K562 (cell line): ENCODE measurements around the gene DLGAP1. TPM values are rescaled to one million over a fixed set of nuclear protein-coding genes. Genes with fewer than 3 reads are reported as not detected.
A peak's percentile ranks its signal among the peaks of the same experiment; 100 is the strongest.

Experiments
- ARID4B ChIP-seq: sonication (generic); formaldehyde crosslinking; IDR thresholded peaks from 2 replicates; pipeline ENCODE4 v1.8.0; 2022; ENCODE audit warnings: mild to moderate bottlenecking, missing genetic modification reagents
- CCAR2 ChIP-seq: fragments of 200-400 bp; formaldehyde crosslinking; IDR thresholded peaks from 2 replicates; pipeline ENCODE4 v1.6.1; 2017; ENCODE audit warnings: mild to moderate bottlenecking, low read depth, low read length
- CHD1 ChIP-seq: fragments of 200-600 bp; sonication (generic); IDR thresholded peaks from one replicate; pipeline ENCODE4 v1.6.1; 2012; ENCODE audit warnings: mild to moderate bottlenecking, moderate library complexity, low read length, inconsistent platforms
- CXXC5 ChIP-seq: fragments of 250-450 bp; sonication (Bioruptor Pico); IDR thresholded peaks from 2 replicates; pipeline ENCODE4 v1.8.0; 2022; ENCODE audit warnings: inconsistent platforms, mild to moderate bottlenecking, moderate library complexity
- ELF4 ChIP-seq: fragments of 450-650 bp; formaldehyde crosslinking; IDR thresholded peaks from 2 replicates; pipeline ENCODE4 v1.4.0; 2022; ENCODE audit warnings: missing genetic modification characterization
- HES1 ChIP-seq: fragments of 450-650 bp; IDR thresholded peaks from 2 replicates; pipeline ENCODE4 v1.6.1; 2016; ENCODE audit warnings: low read depth, mild to moderate bottlenecking, moderate library complexity
- MTA2 ChIP-seq: fragments of 450-650 bp; IDR thresholded peaks from 2 replicates; pipeline ENCODE4 v1.6.1; 2016; ENCODE audit warnings: low read depth
- NR3C1 ChIP-seq: sonication (generic); formaldehyde crosslinking; IDR thresholded peaks from 2 replicates; pipeline ENCODE4 v1.8.1; 2022; ENCODE audit warnings: missing genetic modification reagents
- PHB ChIP-seq: fragments of 250-450 bp; sonication (Bioruptor Pico); IDR thresholded peaks from 2 replicates; pipeline ENCODE4 v1.5.0; 2021
- RBBP5 ChIP-seq: fragments of 200-600 bp; sonication (generic); IDR thresholded peaks from 2 replicates; pipeline ENCODE4 v1.6.1; 2012; ENCODE audit warnings: borderline replicate concordance, mild to moderate bottlenecking, low read length, control low read depth, inconsistent platforms; ENCODE audit not compliant: insufficient read depth, poor library complexity, severe bottlenecking
- TCF7L2 ChIP-seq: fragments of 150-350 bp; IDR thresholded peaks from 2 replicates; pipeline ENCODE4 v1.6.1; 2016; ENCODE audit warnings: low read depth, mild to moderate bottlenecking, low read length, moderate library complexity
- ZBTB11 ChIP-seq, 3 experiments: fragments of 200-800 bp in 1 of 3; fragments of 250-450 bp in 1 of 3; fragments of 450-650 bp in 1 of 3; sonication (Bioruptor Pico) in 1 of 3; sonication (Bioruptor generic) in 1 of 3; formaldehyde crosslinking in 1 of 3; IDR thresholded peaks; 2 replicates each; pipeline versions ENCODE4 v1.6.1 to v1.8.0; 2016 to 2022; ENCODE audit warnings: mild to moderate bottlenecking in 2 of 3, missing genetic modification characterization in 2 of 3, missing compliant biosample characterization in 1 of 3, moderate library complexity in 1 of 3
- polyA plus RNA-seq, 8 experiments: library from polyadenylated mRNA; depleted of rRNA in 4 of 8; stranded (reverse) in 5 of 8; unstranded in 3 of 8; fragments of >200 nt; fragmentation: Nextera tagmentation in 2 of 8; fragmentation: Illumina TruSeq in 1 of 8; extraction: Ambion mirVana in 2 of 8; extraction: Trizol in 1 of 8; gene quantifications; 2 replicates each; pipeline versions ENCODE4 v1.2.1 to v1.2.3, GENCODE V29; 2011 to 2014; ENCODE audit warnings: inconsistent platforms in 1 of 8, missing spikeins in 1 of 8
- total RNA-seq, 7 experiments: library from RNA; depleted of rRNA in 6 of 7; stranded (reverse); fragments of >200 nt in 6 of 7; fragmentation: Illumina TruSeq in 2 of 7; extraction: Trizol in 2 of 7; gene quantifications; 2 replicates each; pipeline versions ENCODE4 v1.2.1 to v1.2.3, GENCODE V29; 2011 to 2021; ENCODE audit warnings: low replicate concordance in 1 of 7
- TF ChIP-seq, protein P1 (sequence below): fragments of 450-650 bp; IDR thresholded peaks from 2 replicates; pipeline ENCODE4 v1.6.1; 2017; ENCODE audit warnings: antibody characterized with exemption
- TF ChIP-seq, protein P2 (sequence below), 2 experiments: fragments of 200-800 bp in 1 of 2; sonication (Bioruptor generic) in 1 of 2; sonication (generic) in 1 of 2; formaldehyde crosslinking in 1 of 2; IDR thresholded peaks in 1 of 2; conservative IDR thresholded peaks in 1 of 2; 2 replicates each; pipeline versions ENCODE4 v1.5.0 to v1.6.1; 2016 to 2020; ENCODE audit warnings: missing compliant biosample characterization in 1 of 2, missing genetic modification characterization in 1 of 2, missing genetic modification reagents in 1 of 2

The DLGAP1 gene
- total and polyA plus RNA-seq, 9 of the 15 experiments (the other 6 are each of a cell fraction or from before 2014, with no cell fraction given), result 0.04 to 0.22 (median 0.08) TPM

DNA sequence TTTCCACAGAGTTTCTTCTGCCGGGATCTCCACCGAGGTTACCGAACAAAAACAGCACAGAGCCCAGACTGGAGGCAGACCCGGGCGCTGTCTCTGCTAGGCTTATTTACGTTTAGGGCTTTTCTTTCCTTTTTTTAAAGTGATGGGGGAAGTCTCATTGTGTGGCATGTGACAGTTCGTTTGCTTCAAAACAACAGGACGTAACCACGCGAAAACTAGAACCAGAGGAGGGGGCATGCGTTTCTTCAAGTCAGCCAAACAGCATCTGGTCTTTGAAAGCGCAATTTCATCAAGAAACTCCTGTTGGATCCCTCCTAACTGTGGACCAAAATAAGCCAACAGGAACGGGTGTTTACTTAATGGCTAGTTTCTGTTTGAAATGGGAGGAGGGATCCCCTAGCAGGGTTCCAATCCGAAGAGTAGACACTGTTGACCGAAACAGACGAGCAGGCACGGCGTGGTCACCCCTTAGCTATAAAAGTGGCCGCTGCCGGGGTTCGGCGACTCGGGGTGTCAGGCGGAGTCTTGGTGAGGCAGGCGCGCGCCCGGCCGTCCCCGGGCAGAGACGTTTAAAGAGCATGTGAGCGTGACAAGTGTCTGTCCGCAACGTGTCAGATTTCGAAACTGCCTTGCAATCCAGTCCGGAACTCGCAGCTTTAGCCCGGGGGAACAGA lies 1006.1 kb downstream of the DLGAP1 start (continued):
- TF ChIP-seq ZBTB11 (CRISPR knock-in tag; IDR thresholded peaks at IDR 0.05), result no peak
- TF ChIP-seq, protein P1, sequence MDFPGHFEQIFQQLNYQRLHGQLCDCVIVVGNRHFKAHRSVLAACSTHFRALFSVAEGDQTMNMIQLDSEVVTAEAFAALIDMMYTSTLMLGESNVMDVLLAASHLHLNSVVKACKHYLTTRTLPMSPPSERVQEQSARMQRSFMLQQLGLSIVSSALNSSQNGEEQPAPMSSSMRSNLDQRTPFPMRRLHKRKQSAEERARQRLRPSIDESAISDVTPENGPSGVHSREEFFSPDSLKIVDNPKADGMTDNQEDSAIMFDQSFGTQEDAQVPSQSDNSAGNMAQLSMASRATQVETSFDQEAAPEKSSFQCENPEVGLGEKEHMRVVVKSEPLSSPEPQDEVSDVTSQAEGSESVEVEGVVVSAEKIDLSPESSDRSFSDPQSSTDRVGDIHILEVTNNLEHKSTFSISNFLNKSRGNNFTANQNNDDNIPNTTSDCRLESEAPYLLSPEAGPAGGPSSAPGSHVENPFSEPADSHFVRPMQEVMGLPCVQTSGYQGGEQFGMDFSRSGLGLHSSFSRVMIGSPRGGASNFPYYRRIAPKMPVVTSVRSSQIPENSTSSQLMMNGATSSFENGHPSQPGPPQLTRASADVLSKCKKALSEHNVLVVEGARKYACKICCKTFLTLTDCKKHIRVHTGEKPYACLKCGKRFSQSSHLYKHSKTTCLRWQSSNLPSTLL, result no peak
- TF ChIP-seq, protein P2, sequence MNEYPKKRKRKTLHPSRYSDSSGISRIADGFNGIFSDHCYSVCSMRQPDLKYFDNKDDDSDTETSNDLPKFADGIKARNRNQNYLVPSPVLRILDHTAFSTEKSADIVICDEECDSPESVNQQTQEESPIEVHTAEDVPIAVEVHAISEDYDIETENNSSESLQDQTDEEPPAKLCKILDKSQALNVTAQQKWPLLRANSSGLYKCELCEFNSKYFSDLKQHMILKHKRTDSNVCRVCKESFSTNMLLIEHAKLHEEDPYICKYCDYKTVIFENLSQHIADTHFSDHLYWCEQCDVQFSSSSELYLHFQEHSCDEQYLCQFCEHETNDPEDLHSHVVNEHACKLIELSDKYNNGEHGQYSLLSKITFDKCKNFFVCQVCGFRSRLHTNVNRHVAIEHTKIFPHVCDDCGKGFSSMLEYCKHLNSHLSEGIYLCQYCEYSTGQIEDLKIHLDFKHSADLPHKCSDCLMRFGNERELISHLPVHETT (CRISPR knock-in tag; conservative IDR thresholded peaks at IDR 0.05 in 1 of 2, IDR thresholded peaks at IDR 0.05 in 1 of 2), result no peak
- TF ChIP-seq ARID4B (CRISPR knock-in tag), result no peak; the same call in 1 of the 2 replicates
- TF ChIP-seq PHB (CRISPR knock-in tag), result no peak
- TF ChIP-seq CCAR2, result no peak
- TF ChIP-seq MTA2, result no peak
- no peak for TF ChIP-seq TCF7L2
- no peak for TF ChIP-seq CHD1
- TF ChIP-seq RBBP5, result peak; percentile 80
- TF ChIP-seq CXXC5 (CRISPR knock-in tag), result peak; percentile 61; the same call in 1 of the 2 replicates
- no peak for TF ChIP-seq NR3C1 (CRISPR knock-in tag)
- no peak for TF ChIP-seq HES1
- 0 out of 2 replicates have a peak, but pooled peaks have one; percentile 31 for TF ChIP-seq ELF4
